DOHH2 (cell line): Measurements from ENCODE around the gene POTEJ.
"Not testable (repeated sequence)": the region's sequence is repeated elsewhere in the genome, so short reads cannot be mapped to it uniquely, and the experiment has no call there.

Source experiments
- CTCF ChIP-seq: fragments of 200-600 bp; sonication (generic); IDR thresholded peaks from one replicate; pipeline ENCODE4 v1.5.1; 2014; ENCODE audit warnings: antibody characterized with exemption, mild to moderate bottlenecking, low read depth, low read length; ENCODE audit not compliant: poor library complexity, severe bottlenecking
- EZH2phosphoT487 ChIP-seq: fragments of 200-600 bp; sonication (generic); IDR thresholded peaks from 2 replicates; pipeline ENCODE4 v1.6.1; 2017; ENCODE audit warnings: borderline replicate concordance, mild to moderate bottlenecking, antibody characterized with exemption, low read length, moderate library complexity, mixed read lengths

DNA sequence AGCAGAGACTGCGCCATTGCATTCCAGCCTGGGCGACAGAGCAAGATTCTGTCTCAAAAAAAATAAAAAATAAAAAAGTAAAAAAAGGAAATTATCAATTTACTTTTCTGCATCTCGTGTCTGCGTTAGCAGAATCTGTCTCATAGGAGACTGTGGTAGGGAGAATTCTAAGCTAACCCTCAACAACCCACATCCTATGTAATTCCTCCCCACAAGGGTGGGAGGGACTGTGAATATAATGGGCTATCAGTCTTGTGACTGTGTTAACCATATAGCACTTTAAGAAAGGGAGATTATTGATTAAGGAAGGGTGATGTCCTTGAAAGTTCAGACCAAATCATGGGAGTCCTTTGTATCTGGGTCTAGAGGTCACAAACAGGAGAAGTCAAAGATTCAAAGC, 45.1 kb upstream of the POTEJ start:
- TF ChIP-seq CTCF, EZH2phosphoT487: not testable (repeated sequence)
